Measurements from ENCODE around the gene AKR1B1. TPM values are rescaled to one million over a fixed set of nuclear protein-coding genes. Genes with fewer than 3 reads are reported as not detected.
A peak's percentile ranks its signal among the peaks of the same experiment; 100 is the strongest.

Gene AKR1B1
- polyA plus RNA-seq, 1 of the 3 experiments (the other 2 are of a cell fraction) = 216 TPM

DNA sequence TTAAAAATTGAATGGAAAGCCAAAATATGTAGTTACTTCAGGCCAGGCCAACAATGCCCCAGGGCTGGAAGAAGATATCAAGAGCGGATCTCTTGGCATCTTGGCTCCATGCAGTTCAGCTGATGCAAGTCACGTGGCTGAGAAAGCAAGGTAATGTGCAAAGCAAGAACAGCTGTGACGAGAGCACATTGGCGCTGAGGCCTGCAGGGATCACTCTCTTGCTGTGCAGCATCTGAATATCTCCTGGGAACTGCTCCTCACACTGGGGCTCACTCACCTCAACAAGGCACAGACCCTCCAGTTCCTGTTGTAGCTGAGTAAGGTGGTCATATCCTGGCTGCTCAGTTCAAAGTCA lies 14.0 kb downstream of the AKR1B1 start:
- H3K4me1 ChIP-seq (ENCODE audit: control insufficient read depth in 1 of 2, insufficient read depth in 2 of 2, low read depth in 1 of 2, low read length in 1 of 2) = peaks cover 11 to 14% of the 10 kb centered on the region in 2 experiments; a peak in 2 of 4 replicates
- no peak overlapping the region for H2AFZ ChIP-seq (ENCODE audit: low read depth)
- no peaks in the 10 kb centered on the region for H3K79me2 ChIP-seq (ENCODE audit: insufficient read depth)
- TF ChIP-seq JUND (IDR thresholded peaks at IDR 0.05) (no peak), RFX5 (IDR thresholded peaks at IDR 0.05; ENCODE audit: low read length) (no peak), RAD21 (IDR thresholded peaks at IDR 0.05; ENCODE audit: low read length) (no peak), NFIC (IDR thresholded peaks at IDR 0.05; ENCODE audit: borderline replicate concordance) (no peak), FOSL2 (IDR thresholded peaks at IDR 0.05; ENCODE audit: borderline replicate concordance, low read depth) (no peak), NRF1 (IDR thresholded peaks at IDR 0.05; ENCODE audit: low read depth, low read length) (no peak), POLR2AphosphoS5 (IDR thresholded peaks at IDR 0.05; ENCODE audit: low read depth, low read length) (no peak), YY1 (IDR thresholded peaks at IDR 0.05; ENCODE audit: low read depth) (no peak), TCF12 (IDR thresholded peaks at IDR 0.05) (no peak), MEF2A (IDR thresholded peaks at IDR 0.05; ENCODE audit: borderline replicate concordance, low read depth) (no peak), GABPA (IDR thresholded peaks at IDR 0.05; ENCODE audit: low read depth) (no peak), RXRA (IDR thresholded peaks at IDR 0.05; ENCODE audit: borderline replicate concordance, low read depth) (no peak), MXI1 (IDR thresholded peaks at IDR 0.05; ENCODE audit: low read depth, low read length) (no peak), CHD2 (IDR thresholded peaks at IDR 0.05; ENCODE audit: low read length, partially characterized antibody) (no peak), EZH2phosphoT487 (IDR thresholded peaks at IDR 0.05; ENCODE audit: borderline replicate concordance, low read depth) (no peak)
- TF ChIP-seq, protein P1, sequence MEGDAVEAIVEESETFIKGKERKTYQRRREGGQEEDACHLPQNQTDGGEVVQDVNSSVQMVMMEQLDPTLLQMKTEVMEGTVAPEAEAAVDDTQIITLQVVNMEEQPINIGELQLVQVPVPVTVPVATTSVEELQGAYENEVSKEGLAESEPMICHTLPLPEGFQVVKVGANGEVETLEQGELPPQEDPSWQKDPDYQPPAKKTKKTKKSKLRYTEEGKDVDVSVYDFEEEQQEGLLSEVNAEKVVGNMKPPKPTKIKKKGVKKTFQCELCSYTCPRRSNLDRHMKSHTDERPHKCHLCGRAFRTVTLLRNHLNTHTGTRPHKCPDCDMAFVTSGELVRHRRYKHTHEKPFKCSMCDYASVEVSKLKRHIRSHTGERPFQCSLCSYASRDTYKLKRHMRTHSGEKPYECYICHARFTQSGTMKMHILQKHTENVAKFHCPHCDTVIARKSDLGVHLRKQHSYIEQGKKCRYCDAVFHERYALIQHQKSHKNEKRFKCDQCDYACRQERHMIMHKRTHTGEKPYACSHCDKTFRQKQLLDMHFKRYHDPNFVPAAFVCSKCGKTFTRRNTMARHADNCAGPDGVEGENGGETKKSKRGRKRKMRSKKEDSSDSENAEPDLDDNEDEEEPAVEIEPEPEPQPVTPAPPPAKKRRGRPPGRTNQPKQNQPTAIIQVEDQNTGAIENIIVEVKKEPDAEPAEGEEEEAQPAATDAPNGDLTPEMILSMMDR (IDR thresholded peaks at IDR 0.05) = no peak
- H3K36me3 ChIP-seq (replicated peaks in 1 of 2; ENCODE audit: control insufficient read depth in 1 of 2, insufficient read depth in 2 of 2, low read length in 1 of 2) = peaks cover 22 to 92% of the 10 kb centered on the region in 2 experiments
- no peaks in the 10 kb centered on the region for H3K9me2 ChIP-seq
- H3K9me3 ChIP-seq = no peaks in the 10 kb centered on the region
- no peaks in the 10 kb centered on the region for H3K27me3 ChIP-seq (ENCODE audit: insufficient read depth)
- peak overlapping the region in 1 of 2 experiments; percentile 26; a peak in 1 of 4 replicates for H3K27ac ChIP-seq (ENCODE audit: low read depth in 2 of 2, low read length in 1 of 2)
- ChIA-PET POLR2A (interaction anchor here (1.2 kb wide), 1 partner anchor 13 kb away, joined by 3 read pairs; the partner anchor contains the start of gene AKR1B1), CTCF (interaction anchor here (0.6 to 10.6 kb wide), 12 partner anchors 9 to 510 kb away, joined by 3 to 75 read pairs (median 6); partner anchors contain the start of gene AKR1B1)
- DNase-seq = no peak
- H3K9ac ChIP-seq = no peak overlapping the region
- WGBS (ENCODE audit: low lambda C conversion rate) = 89% methylated on average over 4 of the region's 4 CpGs
- H3K4me2 ChIP-seq = no peak overlapping the region
- H3F3A ChIP-seq (replicated peaks; ENCODE audit: insufficient read depth) = no peaks in the 10 kb centered on the region
- H4K20me1 ChIP-seq (ENCODE audit: insufficient read depth) = no peaks in the 10 kb centered on the region
- no peak overlapping the region for H3K4me3 ChIP-seq (ENCODE audit: low read depth in 2 of 2, low read length in 1 of 2)

DNA sequence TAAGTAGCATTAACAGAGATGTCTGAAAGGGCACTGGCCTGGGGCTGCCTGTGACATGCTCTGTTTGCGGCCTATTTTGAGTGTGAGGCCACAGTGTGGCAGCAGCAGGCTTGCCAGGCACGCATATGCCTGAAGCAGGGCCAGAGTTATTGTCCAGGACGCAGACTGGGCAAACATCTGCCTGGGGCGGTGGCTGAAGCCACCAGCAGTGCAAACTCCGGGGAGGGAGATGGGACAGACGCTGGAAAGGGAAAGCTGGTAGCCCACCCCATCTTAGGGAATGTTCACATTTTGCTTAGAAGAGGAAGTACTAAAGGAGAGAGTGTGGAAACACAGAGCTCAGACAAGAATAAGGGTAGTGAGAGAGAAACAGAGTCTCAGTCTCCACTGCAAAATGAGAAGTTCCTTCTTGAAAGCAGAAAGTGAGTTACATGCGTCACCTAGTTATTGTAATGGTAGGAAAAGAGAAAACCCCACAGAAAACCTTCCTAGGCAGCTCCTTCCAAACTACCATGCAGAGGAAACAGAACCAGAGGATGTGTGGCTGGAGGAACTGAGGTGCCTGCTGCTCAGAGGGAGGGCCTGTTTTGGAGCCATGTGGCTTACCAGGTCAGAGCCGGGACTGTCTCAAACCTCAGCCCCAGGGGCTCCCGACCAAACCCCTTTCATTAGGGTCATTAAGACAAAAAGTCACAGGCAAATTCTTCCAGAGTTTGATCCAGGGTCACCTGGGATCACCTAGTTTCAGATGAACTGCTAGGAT lies 14.5 kb downstream of the AKR1B1 start:
- peak overlapping the region in 1 of 2 experiments; percentile 44; a peak in 2 of 4 replicates for H3K27ac ChIP-seq (ENCODE audit: low read depth in 2 of 2, low read length in 1 of 2)
- no peaks in the 10 kb centered on the region for H3K79me2 ChIP-seq (ENCODE audit: insufficient read depth)
- 86% methylated on average over 9 of the region's 9 CpGs for WGBS (ENCODE audit: low lambda C conversion rate)
- no peaks in the 10 kb centered on the region for H3K9me2 ChIP-seq
- H2AFZ ChIP-seq (ENCODE audit: low read depth) = no peak overlapping the region
- POLR2A ChIA-PET = no interaction called here
- H3K36me3 ChIP-seq (replicated peaks in 1 of 2; ENCODE audit: control insufficient read depth in 1 of 2, insufficient read depth in 2 of 2, low read length in 1 of 2) = peaks cover 22 to 87% of the 10 kb centered on the region in 2 experiments
- CTCF ChIA-PET = interaction anchor here (0.6 to 10.6 kb wide), 12 partner anchors 11 to 510 kb away, joined by 3 to 75 read pairs (median 6); partner anchors contain the start of gene AKR1B1
- H3K9me3 ChIP-seq = no peaks in the 10 kb centered on the region
- peak; percentile 14; the same call in 1 of the 2 replicates for TF ChIP-seq SMC3 (IDR thresholded peaks at IDR 0.05; ENCODE audit: low read depth, low read length)
- TF ChIP-seq, protein P2, sequence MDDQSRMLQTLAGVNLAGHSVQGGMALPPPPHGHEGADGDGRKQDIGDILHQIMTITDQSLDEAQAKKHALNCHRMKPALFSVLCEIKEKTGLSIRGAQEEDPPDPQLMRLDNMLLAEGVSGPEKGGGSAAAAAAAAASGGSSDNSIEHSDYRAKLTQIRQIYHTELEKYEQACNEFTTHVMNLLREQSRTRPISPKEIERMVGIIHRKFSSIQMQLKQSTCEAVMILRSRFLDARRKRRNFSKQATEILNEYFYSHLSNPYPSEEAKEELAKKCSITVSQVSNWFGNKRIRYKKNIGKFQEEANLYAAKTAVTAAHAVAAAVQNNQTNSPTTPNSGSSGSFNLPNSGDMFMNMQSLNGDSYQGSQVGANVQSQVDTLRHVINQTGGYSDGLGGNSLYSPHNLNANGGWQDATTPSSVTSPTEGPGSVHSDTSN (IDR thresholded peaks at IDR 0.05) = no peak
- H3F3A ChIP-seq (replicated peaks; ENCODE audit: insufficient read depth) = no peaks in the 10 kb centered on the region
- no peak for DNase-seq
- H3K4me1 ChIP-seq (ENCODE audit: control insufficient read depth in 1 of 2, insufficient read depth in 2 of 2, low read depth in 1 of 2, low read length in 1 of 2) = peaks cover 11 to 14% of the 10 kb centered on the region in 2 experiments; a peak in 2 of 4 replicates
- H3K27me3 ChIP-seq (ENCODE audit: insufficient read depth) = no peaks in the 10 kb centered on the region
- no peak overlapping the region for H3K9ac ChIP-seq
- H3K4me2 ChIP-seq = no peak overlapping the region
- H4K20me1 ChIP-seq (ENCODE audit: insufficient read depth) = no peaks in the 10 kb centered on the region
- no peak overlapping the region for H3K4me3 ChIP-seq (ENCODE audit: low read depth in 2 of 2, low read length in 1 of 2)

Measured in SK-N-SH (cell line).